Retinal pigment epithelial cell (primary cell): ENCODE measurements around the gene WBP2NL.

Experiments
- DNase-seq: peaks from one replicate; pipeline ENCODE4 v3.0.0-alpha.2; 2010; ENCODE audit warnings: low read depth
- H3K4me3 ChIP-seq: 2 replicates; pipeline ENCODE4 v1.5.1; 2011; ENCODE audit warnings: mild to moderate bottlenecking, low read length, control low read depth, moderate library complexity
- TF ChIP-seq, protein P1 (sequence below): conservative IDR thresholded peaks from 2 replicates; pipeline ENCODE4 v1.5.1; 2011; ENCODE audit warnings: low read depth, low read length, control low read depth, inconsistent platforms

WBP2NL gene

DNA sequence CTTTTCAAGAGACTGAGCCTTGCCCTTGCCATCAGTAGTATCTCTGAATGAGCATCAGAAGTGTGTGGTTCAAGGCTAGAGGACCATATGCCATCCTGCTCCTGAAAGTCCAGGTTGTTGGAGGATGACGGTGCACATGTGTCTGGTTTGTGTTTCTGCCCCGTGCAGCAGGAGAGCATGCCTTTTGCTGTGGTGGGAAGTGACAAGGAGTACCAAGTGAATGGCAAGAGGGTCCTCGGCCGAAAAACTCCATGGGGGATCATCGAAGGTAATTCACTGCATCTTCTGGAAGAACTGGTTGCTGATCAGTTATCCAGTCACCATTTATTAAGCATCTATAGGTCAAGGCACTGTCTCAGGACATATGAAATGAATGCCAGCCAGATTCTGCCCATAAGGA lies 6.1 kb upstream of the WBP2NL start:
- H3K4me3 ChIP-seq: no peak overlapping the region
- TF ChIP-seq, protein P1, sequence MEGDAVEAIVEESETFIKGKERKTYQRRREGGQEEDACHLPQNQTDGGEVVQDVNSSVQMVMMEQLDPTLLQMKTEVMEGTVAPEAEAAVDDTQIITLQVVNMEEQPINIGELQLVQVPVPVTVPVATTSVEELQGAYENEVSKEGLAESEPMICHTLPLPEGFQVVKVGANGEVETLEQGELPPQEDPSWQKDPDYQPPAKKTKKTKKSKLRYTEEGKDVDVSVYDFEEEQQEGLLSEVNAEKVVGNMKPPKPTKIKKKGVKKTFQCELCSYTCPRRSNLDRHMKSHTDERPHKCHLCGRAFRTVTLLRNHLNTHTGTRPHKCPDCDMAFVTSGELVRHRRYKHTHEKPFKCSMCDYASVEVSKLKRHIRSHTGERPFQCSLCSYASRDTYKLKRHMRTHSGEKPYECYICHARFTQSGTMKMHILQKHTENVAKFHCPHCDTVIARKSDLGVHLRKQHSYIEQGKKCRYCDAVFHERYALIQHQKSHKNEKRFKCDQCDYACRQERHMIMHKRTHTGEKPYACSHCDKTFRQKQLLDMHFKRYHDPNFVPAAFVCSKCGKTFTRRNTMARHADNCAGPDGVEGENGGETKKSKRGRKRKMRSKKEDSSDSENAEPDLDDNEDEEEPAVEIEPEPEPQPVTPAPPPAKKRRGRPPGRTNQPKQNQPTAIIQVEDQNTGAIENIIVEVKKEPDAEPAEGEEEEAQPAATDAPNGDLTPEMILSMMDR: no peak
- DNase-seq: no peak

DNA sequence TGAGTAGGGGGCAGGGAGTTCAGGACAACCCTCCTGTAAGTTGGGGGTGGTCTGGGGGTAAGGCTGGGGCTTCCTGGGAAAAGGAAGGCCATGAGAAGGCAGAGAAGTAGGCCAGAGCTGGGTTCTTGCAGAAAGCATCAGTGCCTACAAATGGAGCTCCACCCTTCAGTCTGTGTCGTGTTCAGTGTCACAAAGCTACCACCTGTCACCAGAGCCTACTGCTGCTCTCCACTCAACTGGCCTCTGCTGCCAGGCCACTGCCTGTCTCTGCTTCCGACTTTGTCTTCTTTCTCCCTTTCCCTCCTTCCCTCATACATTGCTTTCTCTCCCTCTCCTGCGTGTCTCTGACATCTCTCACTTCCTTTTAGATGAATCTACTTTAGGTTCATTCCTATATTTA lies 3.4 kb upstream of the WBP2NL start:
- DNase-seq: no peak

DNA sequence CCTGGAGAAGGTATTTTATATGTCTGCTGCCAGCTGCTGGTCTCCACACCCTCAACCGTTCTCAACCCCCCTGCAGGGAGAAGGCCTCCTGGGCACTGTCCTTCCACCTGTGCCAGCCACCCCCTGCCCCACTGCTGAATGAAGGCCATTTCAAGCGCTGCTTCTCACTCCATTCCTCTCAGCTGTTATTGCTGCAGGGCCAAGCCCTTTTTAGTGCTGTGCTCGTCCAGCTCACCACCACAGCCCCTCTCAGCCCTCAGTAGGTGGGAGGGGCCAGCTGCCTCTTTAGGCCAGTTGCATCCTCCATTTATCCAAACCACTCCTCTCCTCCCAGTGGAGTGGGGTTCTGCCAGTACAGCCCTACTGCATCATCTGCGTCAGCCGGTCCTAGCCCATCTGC lies 1.8 kb upstream of the WBP2NL start:
- TF ChIP-seq, protein P1: no peak
- no peak for DNase-seq
- H3K4me3 ChIP-seq: no peak overlapping the region

More for the DNA sequence above, 3.4 kb upstream of the WBP2NL start:
- H3K4me3 ChIP-seq: no peak overlapping the region
- TF ChIP-seq, protein P1: no peak

DNA sequence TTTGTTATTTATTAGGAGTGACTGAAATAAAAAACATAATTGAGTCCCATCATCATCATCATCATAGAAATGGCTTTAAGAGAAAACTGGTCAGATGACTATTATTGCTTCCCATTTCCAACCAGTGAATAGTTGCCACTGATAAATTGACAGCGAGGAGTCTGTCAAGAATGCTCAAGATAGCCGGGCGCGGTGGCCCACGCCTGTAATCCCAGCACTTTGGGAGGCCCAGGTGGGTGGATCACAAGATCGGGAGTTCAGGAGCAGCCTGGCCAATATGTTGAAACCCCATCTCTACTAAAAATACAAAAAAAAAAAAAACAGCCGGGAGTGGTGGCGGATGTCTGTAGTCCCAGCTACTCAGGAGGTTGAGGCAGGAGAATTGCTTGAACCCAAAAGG lies 1.9 kb downstream of the WBP2NL start:
- no peak for DNase-seq
- TF ChIP-seq, protein P1: no peak
- no peak overlapping the region for H3K4me3 ChIP-seq

DNA sequence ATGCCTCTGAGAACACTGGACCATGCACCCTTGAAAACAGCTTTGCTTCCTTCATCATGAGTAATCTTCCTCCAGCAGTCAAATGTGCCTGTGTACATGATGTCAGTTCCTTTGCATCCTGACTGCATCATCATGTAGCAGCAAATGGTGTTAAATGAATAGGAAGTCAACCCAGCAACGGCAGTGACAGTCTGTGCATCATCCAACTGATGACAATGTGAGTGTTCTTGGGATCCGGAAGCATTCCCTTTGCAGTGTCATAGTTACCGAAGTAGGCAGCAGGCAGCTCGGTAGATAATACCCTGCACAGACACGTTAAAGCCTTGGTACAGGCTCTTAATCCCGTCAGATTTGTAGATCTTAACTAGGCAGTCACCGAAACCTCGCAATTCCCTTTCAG lies 2.5 kb downstream of the WBP2NL start:
- H3K4me3 ChIP-seq: no peak overlapping the region
- DNase-seq: no peak
- TF ChIP-seq, protein P1: no peak

DNA sequence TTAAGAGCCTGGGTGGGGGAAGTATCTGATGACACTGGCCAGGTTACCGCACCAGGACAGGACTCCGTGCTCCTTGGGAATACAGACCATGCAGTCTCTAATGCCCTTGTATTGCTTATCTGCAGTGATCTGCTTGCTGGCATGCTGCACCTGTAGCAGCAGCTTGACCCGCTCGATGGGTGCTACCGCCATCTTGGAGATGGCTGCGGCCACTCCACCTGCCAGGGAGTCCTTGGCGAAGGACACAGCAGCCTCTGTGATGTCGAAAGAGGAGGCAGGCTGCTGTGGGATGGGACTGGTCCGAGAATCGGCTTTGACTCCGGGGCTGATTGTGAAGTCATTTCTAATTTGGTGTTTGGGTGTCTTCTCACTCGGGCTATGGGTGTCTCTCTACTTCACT lies 3.1 kb downstream of the WBP2NL start:
- TF ChIP-seq, protein P1: no peak
- no peak overlapping the region for H3K4me3 ChIP-seq
- DNase-seq: no peak

DNA sequence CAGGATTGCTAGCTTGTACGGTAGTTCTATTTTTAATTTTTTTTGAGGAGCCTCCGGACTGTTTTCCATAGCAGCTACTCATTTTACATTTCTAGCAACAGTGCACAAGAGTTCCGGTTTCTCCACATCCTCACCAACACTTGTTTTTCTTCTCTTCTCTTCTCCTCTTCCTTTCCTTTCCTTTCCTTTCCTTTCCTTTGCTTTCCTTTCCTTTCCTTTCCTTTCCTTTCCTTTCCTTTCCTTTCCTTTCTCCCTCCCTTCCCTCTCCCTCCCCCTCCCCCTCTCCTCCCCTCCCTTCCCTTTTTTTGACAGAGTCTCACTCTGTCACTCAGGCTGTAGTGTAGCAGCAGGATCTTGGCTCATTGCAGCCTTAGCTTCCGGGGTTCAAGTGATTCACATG lies 9.3 kb downstream of the WBP2NL start:
- no peak overlapping the region for H3K4me3 ChIP-seq
- TF ChIP-seq, protein P1: no peak

More for the DNA sequence above, 9.3 kb downstream of the WBP2NL start:
- no peak for DNase-seq
